Erythroblast (primary cell): ENCODE results near the gene ITCH.

Experiments
- GATA1 ChIP-seq: IDR thresholded peaks from 2 replicates; pipeline ENCODE4 v1.6.1; 2011; ENCODE audit warnings: low read depth, mild to moderate bottlenecking, control low read depth, low read length, moderate library complexity
- POLR2A ChIP-seq: IDR thresholded peaks from 2 replicates; pipeline ENCODE4 v1.6.1; 2011; ENCODE audit warnings: mild to moderate bottlenecking, low read length

DNA sequence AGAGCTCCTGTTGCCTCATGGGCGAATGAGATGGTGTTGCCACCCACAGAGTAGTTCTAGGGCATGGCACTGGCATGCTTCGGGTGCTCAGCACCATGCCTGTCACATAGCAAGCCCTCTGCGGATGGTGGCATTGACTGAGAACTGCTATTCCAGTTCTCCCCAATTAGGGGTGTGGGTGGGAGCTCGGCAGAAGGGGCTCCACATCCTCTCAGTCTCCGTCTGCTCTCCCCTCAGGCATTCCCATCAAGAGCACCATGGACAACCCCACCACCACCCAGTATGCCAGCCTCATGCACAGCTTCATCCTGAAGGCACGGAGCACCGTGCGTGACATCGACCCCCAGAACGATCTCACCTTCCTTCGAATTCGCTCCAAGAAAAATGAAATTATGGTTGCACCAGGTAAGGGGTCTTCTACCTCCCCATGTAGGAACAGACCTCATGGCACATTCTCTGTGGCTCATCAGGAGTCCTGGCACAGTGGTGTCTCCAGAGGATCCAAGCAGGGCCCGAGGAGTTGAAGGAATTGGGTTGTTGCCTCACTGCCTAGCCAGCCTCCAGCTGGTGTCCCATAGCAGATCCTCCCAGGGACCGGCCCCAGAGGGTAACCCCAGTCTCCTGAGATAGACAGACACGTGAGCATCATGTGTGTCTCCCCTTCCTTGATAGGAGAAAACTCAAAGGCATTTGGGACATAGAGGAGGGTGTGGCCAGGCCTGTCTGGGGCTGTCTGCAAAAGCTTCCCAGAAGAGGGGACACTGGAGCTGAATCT lies 171.5 kb downstream of the ITCH start:
- TF ChIP-seq POLR2A = no peak
- no peak for TF ChIP-seq GATA1
